ENCODE results near the gene FBXO31.

The FBXO31 gene

DNA sequence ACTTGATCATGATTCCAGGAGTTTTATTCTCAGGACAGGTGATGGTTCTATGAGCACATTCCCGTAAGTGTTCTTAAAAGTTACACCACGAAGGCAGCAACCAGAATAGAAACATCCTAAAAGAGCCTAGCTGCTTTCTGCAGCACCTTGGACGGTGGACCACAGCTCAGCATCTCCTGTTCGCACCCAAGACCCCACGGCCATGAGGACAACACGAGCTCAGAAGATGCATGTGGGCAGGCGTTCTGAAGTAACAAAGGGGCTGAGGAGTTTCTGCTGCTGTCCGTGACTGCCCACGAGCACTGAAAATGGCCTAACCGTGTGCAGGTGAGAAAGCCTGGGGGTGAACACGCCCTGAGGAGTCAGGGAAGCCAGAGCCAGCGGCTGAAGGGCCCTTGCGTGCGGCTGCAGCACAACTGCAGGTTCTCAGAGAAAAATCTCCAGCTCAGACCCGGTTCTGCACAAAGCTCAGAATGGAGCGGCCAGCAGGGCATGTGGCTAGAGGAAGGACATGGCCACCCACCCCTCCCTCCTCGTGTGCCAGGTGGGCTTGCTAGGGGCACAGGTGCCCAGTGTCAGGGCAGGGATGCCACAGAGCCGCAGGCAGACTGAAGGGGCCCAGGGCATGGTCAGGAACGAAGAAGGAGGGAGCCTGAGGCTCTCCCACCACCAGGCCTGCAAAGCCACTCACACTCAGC is 55.6 kb downstream of the FBXO31 start:
- no peaks in the 10 kb centered on the region for H3K9me3 ChIP-seq (ENCODE audit: insufficient read depth, low read depth, low read length)
- no peak overlapping the region for H3K27ac ChIP-seq (ENCODE audit: low read length)
- H3K36me3 ChIP-seq (ENCODE audit: insufficient read depth, low read depth, low read length), result peaks cover 18% of the 10 kb centered on the region
- no peak overlapping the region for H3K9ac ChIP-seq (ENCODE audit: low read depth, low read length)
- H3K4me1 ChIP-seq (ENCODE audit: insufficient read depth, low read length), result no peaks in the 10 kb centered on the region
- H3K4me3 ChIP-seq (ENCODE audit: low read length), result no peak overlapping the region
- H3K27me3 ChIP-seq (ENCODE audit: insufficient read depth, low read length), result no peaks in the 10 kb centered on the region

DNA sequence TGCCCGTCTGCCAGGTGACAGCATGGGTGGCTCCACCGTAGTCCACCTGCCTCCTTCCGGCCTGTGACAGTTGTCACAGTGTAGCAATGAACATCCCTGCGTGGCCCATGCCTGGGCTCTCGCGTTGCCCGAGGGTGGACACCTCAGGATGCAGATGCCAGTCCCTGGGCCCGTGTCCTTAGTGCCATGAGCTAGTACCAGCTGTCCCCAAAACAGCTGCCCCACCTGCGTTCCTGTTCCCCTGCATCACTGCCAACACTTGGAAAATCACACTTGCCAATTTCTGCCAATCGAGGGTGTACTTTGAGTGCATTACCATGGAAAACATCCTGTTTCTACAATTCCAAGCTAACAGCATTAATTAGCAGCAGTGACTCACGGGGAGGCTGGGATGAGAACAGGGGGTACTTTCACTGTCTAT is 57.4 kb downstream of the FBXO31 start:
- H3K36me3 ChIP-seq (ENCODE audit: insufficient read depth, low read depth, low read length), result peaks cover 17% of the 10 kb centered on the region
- no peaks in the 10 kb centered on the region for H3K4me1 ChIP-seq (ENCODE audit: insufficient read depth, low read length)
- H3K9ac ChIP-seq (ENCODE audit: low read depth, low read length), result no peak overlapping the region
- no peak overlapping the region for H3K4me3 ChIP-seq (ENCODE audit: low read length)
- no peaks in the 10 kb centered on the region for H3K27me3 ChIP-seq (ENCODE audit: insufficient read depth, low read length)
- H3K9me3 ChIP-seq (ENCODE audit: insufficient read depth, low read depth, low read length), result no peaks in the 10 kb centered on the region
- H3K27ac ChIP-seq (ENCODE audit: low read length), result no peak overlapping the region

DNA sequence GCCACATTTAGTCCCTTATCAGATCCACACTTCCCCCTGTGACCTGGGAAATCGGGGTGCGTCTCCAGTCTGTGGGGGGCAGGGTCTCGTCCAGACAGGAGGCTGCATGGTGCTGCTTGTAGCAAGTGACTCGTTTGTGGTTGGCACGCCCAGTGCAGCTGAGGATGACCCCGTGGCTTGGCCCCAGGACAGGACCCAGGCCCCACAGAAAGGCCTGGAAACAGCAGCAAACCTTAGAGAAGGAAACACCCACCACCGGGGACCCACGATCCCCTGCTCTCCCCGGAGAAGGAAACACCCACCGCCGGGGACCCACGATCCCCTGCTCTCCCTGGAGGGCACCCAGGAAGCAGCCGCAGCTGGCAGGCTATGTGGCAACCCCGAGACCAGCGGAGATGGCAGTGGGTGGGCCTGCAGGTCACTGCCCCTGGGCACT is 58.1 kb downstream of the FBXO31 start:
- H3K4me3 ChIP-seq (ENCODE audit: low read length), result no peak overlapping the region
- no peaks in the 10 kb centered on the region for H3K4me1 ChIP-seq (ENCODE audit: insufficient read depth, low read length)
- no peaks in the 10 kb centered on the region for H3K27me3 ChIP-seq (ENCODE audit: insufficient read depth, low read length)
- no peak overlapping the region for H3K27ac ChIP-seq (ENCODE audit: low read length)
- H3K9ac ChIP-seq (ENCODE audit: low read depth, low read length), result no peak overlapping the region
- peaks cover 10% of the 10 kb centered on the region for H3K36me3 ChIP-seq (ENCODE audit: insufficient read depth, low read depth, low read length)
- H3K9me3 ChIP-seq (ENCODE audit: insufficient read depth, low read depth, low read length), result no peaks in the 10 kb centered on the region

DNA sequence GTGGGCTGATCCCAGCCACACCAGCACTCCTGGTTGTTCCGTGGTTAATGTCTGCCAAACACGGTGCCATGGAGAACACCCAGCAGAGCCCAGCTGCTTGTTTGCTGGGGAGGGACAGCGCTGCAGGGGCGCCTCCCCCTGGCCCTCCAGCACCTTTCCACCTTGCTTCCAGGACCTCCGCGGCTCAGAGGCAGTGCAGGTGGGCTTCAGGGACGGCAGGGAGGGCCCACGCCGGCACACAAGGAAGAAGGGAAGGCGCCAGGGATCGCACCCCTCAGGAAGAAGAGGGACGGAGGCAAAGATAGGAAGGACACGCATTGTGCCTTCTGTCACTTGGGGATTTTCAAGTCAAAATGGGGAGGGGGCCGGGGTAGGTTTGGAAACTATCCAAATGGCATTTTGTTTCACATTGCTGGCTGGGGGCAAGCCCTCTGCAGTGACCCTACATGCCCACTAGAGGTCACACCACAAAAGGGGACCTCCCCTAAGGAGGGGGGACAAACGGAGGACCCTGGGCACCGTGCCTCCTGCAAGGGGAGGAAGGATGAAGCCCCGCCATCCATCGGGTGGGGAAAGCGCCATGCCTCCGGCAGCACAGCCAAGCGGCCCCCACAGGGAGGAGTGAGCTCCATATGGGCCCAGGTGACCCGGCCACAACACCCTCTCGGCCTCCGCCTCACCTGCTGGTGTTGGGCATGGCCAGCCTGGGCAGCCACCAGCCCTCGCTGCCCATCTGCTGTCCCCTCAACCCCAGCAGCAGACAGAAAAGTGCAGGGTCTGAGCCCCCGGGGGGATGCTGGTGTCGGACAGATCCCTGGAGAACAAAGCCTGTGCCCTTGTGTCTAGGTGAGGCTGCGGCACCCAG is 58.9 kb downstream of the FBXO31 start:
- Histone ChIP-seq H3K27ac (ENCODE audit: low read length) (no peak overlapping the region), H3K9me3 (ENCODE audit: insufficient read depth, low read depth, low read length) (no peaks in the 10 kb centered on the region), H3K27me3 (ENCODE audit: insufficient read depth, low read length) (no peaks in the 10 kb centered on the region), H3K9ac (ENCODE audit: low read depth, low read length) (no peak overlapping the region), H3K36me3 (ENCODE audit: insufficient read depth, low read depth, low read length) (peaks cover 2% of the 10 kb centered on the region; the same call in 1 of the 2 replicates), H3K4me1 (ENCODE audit: insufficient read depth, low read length) (no peaks in the 10 kb centered on the region), H3K4me3 (ENCODE audit: low read length) (no peak overlapping the region)

DNA sequence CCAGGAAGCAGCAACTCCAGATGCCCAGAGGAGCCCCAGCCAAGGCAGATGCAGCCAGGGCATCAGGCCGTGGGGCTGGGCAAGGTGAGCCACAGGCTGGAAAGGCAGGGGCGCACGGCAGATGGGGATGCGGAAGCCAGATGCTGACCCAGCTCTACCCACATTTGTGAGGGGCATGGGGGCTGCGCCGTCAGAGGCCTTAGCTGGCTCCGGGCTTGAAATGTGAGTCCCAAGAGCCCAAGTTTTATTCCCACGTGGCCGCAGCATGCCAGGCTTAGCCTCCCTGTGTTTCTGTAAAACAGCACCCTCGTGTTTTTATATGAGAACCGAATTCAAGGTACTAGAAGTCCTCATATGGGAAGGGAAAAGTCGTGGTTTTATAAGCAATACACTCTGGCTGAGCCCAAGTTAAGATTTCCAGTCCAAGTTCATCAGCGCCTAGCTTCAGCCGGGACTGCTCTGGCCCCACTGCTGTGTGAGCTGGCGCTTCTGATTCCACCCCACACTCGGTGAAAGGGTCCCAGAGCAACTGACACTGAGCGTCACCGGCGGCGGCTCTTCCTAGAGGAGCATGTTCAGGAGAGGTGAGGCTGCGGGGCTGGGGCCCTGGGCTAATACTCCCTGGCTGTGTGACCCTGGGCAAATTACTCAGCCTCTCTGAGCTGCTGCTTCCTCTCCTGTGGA is 59.7 kb downstream of the FBXO31 start:
- no peak overlapping the region for H3K4me3 ChIP-seq (ENCODE audit: low read length)
- H3K4me1 ChIP-seq (ENCODE audit: insufficient read depth, low read length), result no peaks in the 10 kb centered on the region
- no peaks in the 10 kb centered on the region for H3K27me3 ChIP-seq (ENCODE audit: insufficient read depth, low read length)
- no peak overlapping the region for H3K9ac ChIP-seq (ENCODE audit: low read depth, low read length)
- H3K27ac ChIP-seq (ENCODE audit: low read length), result no peak overlapping the region
- H3K9me3 ChIP-seq (ENCODE audit: insufficient read depth, low read depth, low read length), result no peaks in the 10 kb centered on the region
- H3K36me3 ChIP-seq (ENCODE audit: insufficient read depth, low read depth, low read length), result no peaks in the 10 kb centered on the region

DNA sequence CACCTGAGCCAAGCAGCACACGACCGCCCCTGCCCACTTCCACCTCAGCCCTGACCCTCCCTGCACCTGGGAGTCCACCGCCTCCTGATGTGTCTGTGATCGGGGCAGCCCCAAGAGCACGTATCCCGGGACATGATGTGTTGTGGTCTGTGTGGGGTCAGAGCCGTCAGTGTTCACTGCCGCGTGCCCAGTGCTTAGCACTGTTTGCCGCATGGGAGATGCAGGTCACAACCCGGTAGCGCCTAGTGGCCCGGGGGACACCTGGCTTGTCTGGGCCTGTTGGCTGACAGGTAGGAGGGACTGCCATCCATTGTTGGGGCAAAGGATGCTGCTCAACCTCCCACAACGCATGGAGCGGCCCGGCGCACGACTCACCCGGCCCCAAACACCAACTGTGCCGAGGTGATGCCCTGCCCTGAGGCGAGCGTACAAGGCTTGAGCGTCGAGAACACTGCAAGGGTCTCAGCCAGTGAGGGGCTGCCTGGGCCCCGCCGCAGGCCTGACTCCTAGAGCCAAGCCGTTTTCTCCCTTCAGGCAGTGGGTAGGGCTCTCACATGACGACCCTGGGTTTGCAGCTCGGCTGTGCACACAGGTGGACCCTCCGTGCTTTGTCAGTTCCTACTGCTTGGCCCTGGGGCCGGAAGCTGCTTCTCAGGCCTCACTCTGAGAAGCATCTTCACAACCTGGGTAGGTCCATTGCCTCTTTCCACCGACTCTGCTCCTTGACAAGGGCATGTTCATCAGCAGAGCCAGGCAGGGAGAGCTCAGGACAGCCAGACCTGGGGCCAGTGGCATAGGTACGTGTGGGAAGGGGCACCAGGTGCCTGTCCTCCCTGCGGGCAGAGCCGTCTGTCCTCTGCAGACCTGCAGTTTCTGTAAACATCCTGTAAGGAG is 60.5 kb downstream of the FBXO31 start:
- Histone ChIP-seq H3K4me1 (ENCODE audit: insufficient read depth, low read length) (no peaks in the 10 kb centered on the region), H3K27ac (ENCODE audit: low read length) (no peak overlapping the region), H3K9me3 (ENCODE audit: insufficient read depth, low read depth, low read length) (no peaks in the 10 kb centered on the region), H3K9ac (ENCODE audit: low read depth, low read length) (no peak overlapping the region), H3K36me3 (ENCODE audit: insufficient read depth, low read depth, low read length) (no peaks in the 10 kb centered on the region), H3K4me3 (ENCODE audit: low read length) (no peak overlapping the region), H3K27me3 (ENCODE audit: insufficient read depth, low read length) (no peaks in the 10 kb centered on the region)

DNA sequence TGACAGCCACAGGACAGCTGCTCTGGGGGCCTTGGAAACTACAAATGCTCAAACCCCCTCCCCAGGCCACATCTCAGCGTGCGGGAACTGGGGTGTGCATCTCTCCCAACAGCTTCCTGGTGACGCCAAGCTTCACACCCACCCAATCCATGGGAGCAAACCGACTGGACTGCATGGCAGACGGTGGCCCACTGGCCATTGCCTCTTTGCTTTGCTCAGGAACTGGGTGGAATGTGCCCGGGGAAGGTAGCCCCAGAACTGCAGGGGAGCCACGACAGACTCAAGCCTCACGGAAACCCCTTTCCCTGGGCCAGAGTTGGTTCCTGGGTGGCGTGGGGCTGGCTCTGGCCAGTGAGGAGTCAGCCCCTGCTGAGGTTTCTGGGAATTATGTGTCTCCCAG is 61.2 kb downstream of the FBXO31 start:
- Histone ChIP-seq H3K27me3 (ENCODE audit: insufficient read depth, low read length) (no peaks in the 10 kb centered on the region), H3K36me3 (ENCODE audit: insufficient read depth, low read depth, low read length) (no peaks in the 10 kb centered on the region), H3K9ac (ENCODE audit: low read depth, low read length) (no peak overlapping the region), H3K9me3 (ENCODE audit: insufficient read depth, low read depth, low read length) (no peaks in the 10 kb centered on the region), H3K27ac (ENCODE audit: low read length) (no peak overlapping the region), H3K4me3 (ENCODE audit: low read length) (no peak overlapping the region), H3K4me1 (ENCODE audit: insufficient read depth, low read length) (no peaks in the 10 kb centered on the region)

DNA sequence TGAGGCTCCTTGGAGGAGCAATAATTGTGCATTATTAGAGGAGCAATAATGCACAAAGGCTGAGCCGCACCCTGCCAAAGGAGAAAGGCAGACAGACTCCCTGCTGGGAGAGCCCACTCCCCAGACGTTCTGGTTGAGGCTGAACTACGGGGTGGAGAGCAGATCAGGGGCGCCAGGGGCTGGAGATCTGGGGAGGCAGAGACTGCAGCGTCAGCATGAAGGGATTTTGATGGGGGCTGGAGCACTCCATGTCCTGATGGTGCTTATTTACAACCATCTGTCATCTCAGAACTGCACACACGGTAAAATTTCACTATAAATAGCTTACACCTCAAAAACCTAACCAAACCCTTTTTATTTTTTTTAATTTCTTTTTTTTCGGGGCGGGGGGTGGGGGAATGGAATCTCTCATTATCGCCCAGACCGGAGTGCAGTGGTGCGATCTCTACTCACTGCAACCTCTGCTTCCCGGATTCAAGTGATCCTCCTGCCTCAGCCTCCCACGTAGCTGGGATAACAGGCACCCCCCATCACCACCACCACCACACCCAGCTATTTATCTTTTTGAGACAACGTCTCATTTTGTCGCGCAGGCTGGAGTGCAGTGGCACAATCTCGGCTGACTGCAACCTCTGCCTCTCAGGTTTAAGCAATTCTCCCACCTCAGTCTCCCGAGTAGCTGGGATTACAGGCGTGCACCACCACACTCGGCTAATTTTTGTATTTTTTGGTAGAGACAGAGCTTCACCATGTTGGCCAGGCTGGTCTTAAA is 62.1 kb downstream of the FBXO31 start:
- Histone ChIP-seq H3K4me3 (ENCODE audit: low read length) (no peak overlapping the region), H3K9me3 (ENCODE audit: insufficient read depth, low read depth, low read length) (no peaks in the 10 kb centered on the region), H3K4me1 (ENCODE audit: insufficient read depth, low read length) (no peaks in the 10 kb centered on the region), H3K36me3 (ENCODE audit: insufficient read depth, low read depth, low read length) (no peaks in the 10 kb centered on the region), H3K9ac (ENCODE audit: low read depth, low read length) (no peak overlapping the region), H3K27me3 (ENCODE audit: insufficient read depth, low read length) (no peaks in the 10 kb centered on the region), H3K27ac (ENCODE audit: low read length) (no peak overlapping the region)

DNA sequence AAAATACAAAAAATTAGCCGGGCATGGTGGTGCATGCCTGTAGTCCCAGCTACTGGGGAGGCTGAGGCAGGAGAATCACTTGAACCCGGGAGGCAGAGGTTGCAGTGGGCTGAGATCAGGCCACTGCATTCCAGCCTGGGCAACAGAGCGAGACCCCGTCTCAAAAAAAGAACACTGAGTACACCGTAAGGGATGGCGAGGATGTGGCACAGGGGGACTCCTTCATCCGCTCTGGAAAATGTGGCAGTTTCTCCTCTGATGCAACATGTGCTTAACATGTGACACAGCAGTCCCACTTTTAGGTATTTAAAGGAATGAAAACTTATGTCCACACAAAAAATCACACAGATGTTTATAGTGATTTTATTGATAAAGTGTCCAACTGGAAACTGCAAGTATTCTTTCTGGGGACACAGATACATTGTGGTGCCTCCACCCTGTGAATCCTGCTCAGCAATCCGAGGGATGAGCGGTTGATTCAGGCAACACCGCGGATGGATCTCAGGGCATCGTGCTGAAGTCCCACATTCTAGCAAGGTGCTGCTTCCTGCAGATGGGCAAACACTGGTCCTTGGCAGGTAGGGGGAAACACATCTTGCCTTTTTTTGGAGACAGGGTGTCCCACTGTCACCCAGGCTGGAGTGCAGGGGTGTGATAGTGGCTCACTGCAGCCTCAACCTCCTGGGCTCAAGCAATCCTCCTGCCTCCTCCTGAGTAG is 62.9 kb downstream of the FBXO31 start:
- no peaks in the 10 kb centered on the region for H3K27me3 ChIP-seq (ENCODE audit: insufficient read depth, low read length)
- H3K36me3 ChIP-seq (ENCODE audit: insufficient read depth, low read depth, low read length), result no peaks in the 10 kb centered on the region
- H3K27ac ChIP-seq (ENCODE audit: low read length), result no peak overlapping the region
- H3K4me1 ChIP-seq (ENCODE audit: insufficient read depth, low read length), result no peaks in the 10 kb centered on the region
- H3K9me3 ChIP-seq (ENCODE audit: insufficient read depth, low read depth, low read length), result no peaks in the 10 kb centered on the region
- no peak overlapping the region for H3K9ac ChIP-seq (ENCODE audit: low read depth, low read length)
- H3K4me3 ChIP-seq (ENCODE audit: low read length), result no peak overlapping the region

DNA sequence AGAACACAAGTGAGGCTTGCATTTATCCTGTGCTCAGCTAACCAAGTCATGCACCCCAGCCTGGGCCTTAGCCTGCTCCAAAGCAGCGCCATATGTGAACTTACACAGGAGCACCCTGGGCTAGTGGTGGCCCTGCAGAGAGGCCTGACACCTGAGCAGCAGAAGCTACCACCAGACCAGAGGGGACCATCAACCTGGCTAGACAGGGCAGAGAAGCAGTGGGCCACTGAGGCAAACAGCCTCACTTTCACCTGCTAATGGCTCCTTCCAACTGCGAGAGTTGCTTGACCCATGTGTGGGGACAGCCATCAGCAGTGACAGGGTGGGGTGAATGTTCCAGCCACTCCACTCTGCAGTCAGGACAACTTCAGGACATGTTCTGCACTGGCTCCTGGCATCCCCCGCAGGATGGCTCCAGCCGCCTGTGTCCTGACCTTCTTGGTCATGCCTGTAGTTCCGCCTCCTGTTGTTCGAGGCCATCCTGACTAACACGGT is 63.5 kb downstream of the FBXO31 start:
- Histone ChIP-seq H3K9ac (ENCODE audit: low read depth, low read length) (no peak overlapping the region), H3K27ac (ENCODE audit: low read length) (no peak overlapping the region), H3K4me3 (ENCODE audit: low read length) (no peak overlapping the region), H3K9me3 (ENCODE audit: insufficient read depth, low read depth, low read length) (no peaks in the 10 kb centered on the region), H3K4me1 (ENCODE audit: insufficient read depth, low read length) (no peaks in the 10 kb centered on the region), H3K27me3 (ENCODE audit: insufficient read depth, low read length) (no peaks in the 10 kb centered on the region), H3K36me3 (ENCODE audit: insufficient read depth, low read depth, low read length) (no peaks in the 10 kb centered on the region)

All from iPS-20b (cell line).